ENCODE measurements around the gene CXXC1. TPM values are rescaled to one million over a fixed set of nuclear protein-coding genes. Genes with fewer than 3 reads are reported as not detected.
A peak's percentile ranks its signal among the peaks of the same experiment; 100 is the strongest.

The CXXC1 gene
- total and polyA plus RNA-seq, 7 donors, result 20.0 to 71.6 (median 28.0) TPM

DNA sequence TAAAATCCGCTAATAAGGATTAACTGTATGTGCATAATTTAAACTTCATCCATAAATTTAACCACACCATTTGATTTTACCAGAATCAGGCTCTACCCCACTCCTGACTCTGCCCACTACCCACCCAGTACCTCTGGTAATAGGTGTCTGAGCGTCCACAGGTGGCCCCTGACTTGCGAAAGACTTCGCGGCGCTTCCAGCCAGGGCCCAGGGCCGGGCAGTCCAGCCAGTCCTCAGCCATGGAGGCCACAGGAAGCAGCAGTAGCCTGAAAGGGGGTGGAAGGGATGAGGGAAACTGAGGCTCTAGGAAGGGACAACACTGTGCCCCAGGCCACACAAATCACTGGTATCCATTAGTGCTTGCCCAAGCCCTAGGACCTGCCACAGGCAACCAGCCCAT is 7.7 kb downstream of the CXXC1 start:
- DNase-seq, result no peak
- H3K4me1 ChIP-seq, result peaks cover 20% of the 10 kb centered on the region
- H3K36me3 ChIP-seq (ENCODE audit: insufficient read depth in 1 of 2, low read depth in 1 of 2), result peaks cover 15 to 80% of the 10 kb centered on the region in 2 donors
- ATAC-seq, result no peak
- H3K4me3 ChIP-seq, result peak overlapping the region; percentile 94
- WGBS, 3 donors, result 93 to 97% (median 96%) methylated on average over 7 of the region's 7 CpGs
- intact Hi-C loops (cut with DNase I), result loop anchor here in 1 of 2 donors (10.0 kb wide), 2 partner anchors 465 to 915 kb away; partner anchors contain the start of genes ACAA2 and MEX3C
- no peaks in the 10 kb centered on the region for H3K27me3 ChIP-seq (ENCODE audit: insufficient read depth in 3 of 3, low read length in 2 of 3)
- H3K9me3 ChIP-seq, result no peaks in the 10 kb centered on the region
- TF ChIP-seq, protein P1, sequence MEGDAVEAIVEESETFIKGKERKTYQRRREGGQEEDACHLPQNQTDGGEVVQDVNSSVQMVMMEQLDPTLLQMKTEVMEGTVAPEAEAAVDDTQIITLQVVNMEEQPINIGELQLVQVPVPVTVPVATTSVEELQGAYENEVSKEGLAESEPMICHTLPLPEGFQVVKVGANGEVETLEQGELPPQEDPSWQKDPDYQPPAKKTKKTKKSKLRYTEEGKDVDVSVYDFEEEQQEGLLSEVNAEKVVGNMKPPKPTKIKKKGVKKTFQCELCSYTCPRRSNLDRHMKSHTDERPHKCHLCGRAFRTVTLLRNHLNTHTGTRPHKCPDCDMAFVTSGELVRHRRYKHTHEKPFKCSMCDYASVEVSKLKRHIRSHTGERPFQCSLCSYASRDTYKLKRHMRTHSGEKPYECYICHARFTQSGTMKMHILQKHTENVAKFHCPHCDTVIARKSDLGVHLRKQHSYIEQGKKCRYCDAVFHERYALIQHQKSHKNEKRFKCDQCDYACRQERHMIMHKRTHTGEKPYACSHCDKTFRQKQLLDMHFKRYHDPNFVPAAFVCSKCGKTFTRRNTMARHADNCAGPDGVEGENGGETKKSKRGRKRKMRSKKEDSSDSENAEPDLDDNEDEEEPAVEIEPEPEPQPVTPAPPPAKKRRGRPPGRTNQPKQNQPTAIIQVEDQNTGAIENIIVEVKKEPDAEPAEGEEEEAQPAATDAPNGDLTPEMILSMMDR (IDR thresholded peaks at IDR 0.05), result no peak
- no peak overlapping the region for H3K27ac ChIP-seq

DNA sequence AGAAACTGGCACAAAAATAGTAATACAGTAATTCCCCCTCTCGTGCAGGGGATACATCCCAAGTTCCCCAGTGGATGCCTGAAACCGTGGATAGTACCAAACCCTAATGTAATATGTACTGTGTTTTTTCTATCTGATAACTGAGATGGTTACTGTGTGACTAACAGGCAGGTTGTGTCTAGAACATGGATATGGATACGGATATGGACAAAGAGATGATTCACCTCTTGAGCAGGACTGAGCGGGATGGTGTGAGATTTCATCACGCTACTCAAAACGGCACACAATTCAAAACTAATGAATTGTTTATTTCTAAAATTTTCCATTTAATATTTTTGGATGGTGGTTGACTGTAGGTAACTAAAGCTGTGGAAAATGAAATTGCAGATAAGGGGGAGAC is 9.6 kb downstream of the CXXC1 start:
- H3K36me3 ChIP-seq (ENCODE audit: insufficient read depth in 1 of 2, low read depth in 1 of 2), result peaks cover 18 to 80% of the 10 kb centered on the region in 2 donors
- WGBS, 3 donors, result 76 to 86% (median 78%) methylated on average over 6 of the region's 6 CpGs
- ATAC-seq, result no peak
- no peaks in the 10 kb centered on the region for H3K9me3 ChIP-seq
- no peak for DNase-seq
- intact Hi-C loops (cut with DNase I), result loop anchor here in 1 of 2 donors (10.0 kb wide), 1 partner anchor 463 kb away; the partner anchor contains the start of gene ACAA2
- TF ChIP-seq, protein P1 (IDR thresholded peaks at IDR 0.05), result no peak
- H3K4me3 ChIP-seq, result no peak overlapping the region
- H3K27ac ChIP-seq, result no peak overlapping the region
- H3K4me1 ChIP-seq, result peaks cover 20% of the 10 kb centered on the region
- H3K27me3 ChIP-seq (ENCODE audit: insufficient read depth in 3 of 3, low read length in 2 of 3), result no peaks in the 10 kb centered on the region

DNA sequence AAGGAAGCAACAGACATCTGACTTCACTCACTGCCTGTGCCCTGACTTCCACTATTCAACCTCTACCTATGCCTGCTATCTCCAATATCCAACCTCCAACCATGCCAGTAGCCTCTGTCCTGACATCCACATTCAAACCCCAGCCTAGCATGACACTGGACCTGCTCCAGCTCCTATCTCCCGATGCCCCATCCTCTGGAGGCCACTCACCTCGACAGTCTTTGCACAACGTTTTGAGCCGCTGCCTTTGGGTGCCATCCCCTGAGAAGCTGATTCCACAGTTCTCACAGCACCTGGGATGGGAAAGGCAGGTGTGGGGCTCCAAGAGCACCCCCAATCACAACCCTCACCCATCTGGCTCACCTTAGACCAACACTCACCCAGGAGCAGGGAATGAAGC is 11.0 kb downstream of the CXXC1 start:
- Histone ChIP-seq H3K9me3 (no peaks in the 10 kb centered on the region), H3K27ac (no peak overlapping the region), H3K27me3 (ENCODE audit: insufficient read depth in 3 of 3, low read length in 2 of 3) (no peaks in the 10 kb centered on the region), H3K4me3 (no peak overlapping the region), H3K36me3 (ENCODE audit: insufficient read depth in 1 of 2, low read depth in 1 of 2) (peaks cover 22 to 85% of the 10 kb centered on the region in 2 donors), H3K4me1 (peaks cover 20% of the 10 kb centered on the region)
- WGBS, 3 donors, result 87 to 93% (median 90%) methylated on average over 4 of the region's 4 CpGs
- DNase-seq (no peak), ATAC-seq (no peak)
- intact Hi-C loops (cut with DNase I), result loop anchor here in 1 of 2 donors (10.0 kb wide), 1 partner anchor 462 kb away; the partner anchor contains the start of gene ACAA2
- TF ChIP-seq, protein P1 (IDR thresholded peaks at IDR 0.05), result no peak

DNA sequence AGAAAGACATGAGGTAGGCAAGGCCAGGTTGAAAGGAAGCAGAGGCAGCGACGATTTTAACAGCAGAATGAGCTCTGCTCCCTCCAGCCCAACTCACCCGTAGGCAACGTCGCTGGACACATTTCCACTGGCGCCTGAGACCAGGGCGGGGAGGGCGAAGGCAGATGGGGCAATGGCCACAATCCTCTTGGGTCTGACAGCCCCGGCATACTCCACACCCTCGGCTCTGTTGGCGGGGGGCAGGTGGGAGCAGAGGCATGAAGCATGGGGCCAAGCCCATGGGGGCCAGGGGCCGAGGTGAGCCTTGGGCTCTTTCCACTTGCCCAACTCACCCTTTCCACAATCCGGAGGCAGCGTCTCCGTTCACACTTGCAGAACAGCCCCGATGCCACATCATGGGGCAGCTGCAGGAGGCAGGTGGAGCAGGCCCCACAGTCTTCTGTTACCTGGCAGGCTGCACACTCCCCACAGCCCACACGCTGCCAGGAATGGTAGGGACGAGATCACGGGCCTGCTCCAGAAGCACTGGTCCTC is 11.9 kb downstream of the CXXC1 start:
- TF ChIP-seq, protein P1 (IDR thresholded peaks at IDR 0.05), result no peak
- H3K27me3 ChIP-seq (ENCODE audit: insufficient read depth in 3 of 3, low read length in 2 of 3), result no peaks in the 10 kb centered on the region
- DNase-seq, result no peak
- no peak overlapping the region for H3K4me3 ChIP-seq
- peaks cover 25 to 94% of the 10 kb centered on the region in 2 donors for H3K36me3 ChIP-seq (ENCODE audit: insufficient read depth in 1 of 2, low read depth in 1 of 2)
- no peaks in the 10 kb centered on the region for H3K9me3 ChIP-seq
- no peak overlapping the region for H3K27ac ChIP-seq
- peaks cover 19% of the 10 kb centered on the region for H3K4me1 ChIP-seq
- intact Hi-C loops (cut with DNase I), result loop anchor here in 1 of 2 donors (10.0 kb wide), 1 partner anchor 461 kb away; the partner anchor contains the start of gene ACAA2
- ATAC-seq, result no peak
- 92 to 98% (median 96%) methylated on average over 18 to 19 of the region's 19 CpGs for WGBS, 3 donors
